Measurements from ENCODE around the gene EFNA2.

DNA sequence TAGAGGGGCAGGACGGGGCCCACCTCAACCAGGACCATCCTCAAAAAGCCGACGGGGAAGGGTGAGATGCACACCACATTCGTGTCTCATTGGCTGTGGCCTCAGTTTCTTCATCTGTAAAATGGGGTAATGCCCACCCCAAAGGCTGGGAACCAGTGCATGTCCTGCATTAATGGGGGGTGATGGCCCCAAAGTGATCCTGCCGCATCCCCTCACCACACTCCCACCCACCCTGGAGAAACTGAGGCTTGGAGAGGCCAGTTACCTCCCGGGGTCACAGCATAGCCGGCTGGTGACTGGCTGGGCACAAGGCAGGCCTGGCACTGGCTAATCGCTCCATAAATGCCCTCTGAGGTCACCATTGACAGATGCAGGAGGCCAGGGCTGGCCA is 37.9 kb upstream of the EFNA2 start:
- TF ChIP-seq EZH2 (IDR thresholded peaks at IDR 0.05; ENCODE audit: borderline replicate concordance, insufficient read depth, low read length, poor library complexity, severe bottlenecking) (no peak), POLR2AphosphoS5 (IDR thresholded peaks at IDR 0.05) (no peak), RAD21 (conservative IDR thresholded peaks at IDR 0.05) (no peak), TAF1 (IDR thresholded peaks at IDR 0.05; ENCODE audit: low read depth) (no peak)
- TF ChIP-seq, protein P1, sequence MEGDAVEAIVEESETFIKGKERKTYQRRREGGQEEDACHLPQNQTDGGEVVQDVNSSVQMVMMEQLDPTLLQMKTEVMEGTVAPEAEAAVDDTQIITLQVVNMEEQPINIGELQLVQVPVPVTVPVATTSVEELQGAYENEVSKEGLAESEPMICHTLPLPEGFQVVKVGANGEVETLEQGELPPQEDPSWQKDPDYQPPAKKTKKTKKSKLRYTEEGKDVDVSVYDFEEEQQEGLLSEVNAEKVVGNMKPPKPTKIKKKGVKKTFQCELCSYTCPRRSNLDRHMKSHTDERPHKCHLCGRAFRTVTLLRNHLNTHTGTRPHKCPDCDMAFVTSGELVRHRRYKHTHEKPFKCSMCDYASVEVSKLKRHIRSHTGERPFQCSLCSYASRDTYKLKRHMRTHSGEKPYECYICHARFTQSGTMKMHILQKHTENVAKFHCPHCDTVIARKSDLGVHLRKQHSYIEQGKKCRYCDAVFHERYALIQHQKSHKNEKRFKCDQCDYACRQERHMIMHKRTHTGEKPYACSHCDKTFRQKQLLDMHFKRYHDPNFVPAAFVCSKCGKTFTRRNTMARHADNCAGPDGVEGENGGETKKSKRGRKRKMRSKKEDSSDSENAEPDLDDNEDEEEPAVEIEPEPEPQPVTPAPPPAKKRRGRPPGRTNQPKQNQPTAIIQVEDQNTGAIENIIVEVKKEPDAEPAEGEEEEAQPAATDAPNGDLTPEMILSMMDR (IDR thresholded peaks at IDR 0.05; ENCODE audit: poor library complexity, severe bottlenecking): no peak
- TF ChIP-seq, protein P2, sequence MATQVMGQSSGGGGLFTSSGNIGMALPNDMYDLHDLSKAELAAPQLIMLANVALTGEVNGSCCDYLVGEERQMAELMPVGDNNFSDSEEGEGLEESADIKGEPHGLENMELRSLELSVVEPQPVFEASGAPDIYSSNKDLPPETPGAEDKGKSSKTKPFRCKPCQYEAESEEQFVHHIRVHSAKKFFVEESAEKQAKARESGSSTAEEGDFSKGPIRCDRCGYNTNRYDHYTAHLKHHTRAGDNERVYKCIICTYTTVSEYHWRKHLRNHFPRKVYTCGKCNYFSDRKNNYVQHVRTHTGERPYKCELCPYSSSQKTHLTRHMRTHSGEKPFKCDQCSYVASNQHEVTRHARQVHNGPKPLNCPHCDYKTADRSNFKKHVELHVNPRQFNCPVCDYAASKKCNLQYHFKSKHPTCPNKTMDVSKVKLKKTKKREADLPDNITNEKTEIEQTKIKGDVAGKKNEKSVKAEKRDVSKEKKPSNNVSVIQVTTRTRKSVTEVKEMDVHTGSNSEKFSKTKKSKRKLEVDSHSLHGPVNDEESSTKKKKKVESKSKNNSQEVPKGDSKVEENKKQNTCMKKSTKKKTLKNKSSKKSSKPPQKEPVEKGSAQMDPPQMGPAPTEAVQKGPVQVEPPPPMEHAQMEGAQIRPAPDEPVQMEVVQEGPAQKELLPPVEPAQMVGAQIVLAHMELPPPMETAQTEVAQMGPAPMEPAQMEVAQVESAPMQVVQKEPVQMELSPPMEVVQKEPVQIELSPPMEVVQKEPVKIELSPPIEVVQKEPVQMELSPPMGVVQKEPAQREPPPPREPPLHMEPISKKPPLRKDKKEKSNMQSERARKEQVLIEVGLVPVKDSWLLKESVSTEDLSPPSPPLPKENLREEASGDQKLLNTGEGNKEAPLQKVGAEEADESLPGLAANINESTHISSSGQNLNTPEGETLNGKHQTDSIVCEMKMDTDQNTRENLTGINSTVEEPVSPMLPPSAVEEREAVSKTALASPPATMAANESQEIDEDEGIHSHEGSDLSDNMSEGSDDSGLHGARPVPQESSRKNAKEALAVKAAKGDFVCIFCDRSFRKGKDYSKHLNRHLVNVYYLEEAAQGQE (IDR thresholded peaks at IDR 0.05; ENCODE audit: borderline replicate concordance): no peak
